ENCODE results near the gene MEG3.

MEG3 gene

GRCh38 chr14:100810435-100810834 lies 15.5 kb upstream of the MEG3 start:
- Histone ChIP-seq H3K27me3 (replicated peaks; ENCODE audit: control insufficient read depth, insufficient read depth, low read length) (no peaks in the 10 kb centered on the region), H3K36me3 (ENCODE audit: control insufficient read depth, insufficient read depth, low read length) (no peaks in the 10 kb centered on the region), H3K4me3 (replicated peaks; ENCODE audit: low read depth, low read length) (no peak overlapping the region)
- TF ChIP-seq CTCF (IDR thresholded peaks at IDR 0.05; ENCODE audit: insufficient read depth, low read length, poor library complexity, severe bottlenecking): no peak
- no peak for DNase-seq (ENCODE audit: extremely low read depth, insufficient read length)

GRCh38 chr14:100810861-100811461 lies 15.0 kb upstream of the MEG3 start:
- no peak for TF ChIP-seq CTCF (IDR thresholded peaks at IDR 0.05; ENCODE audit: insufficient read depth, low read length, poor library complexity, severe bottlenecking)
- Histone ChIP-seq H3K4me3 (replicated peaks; ENCODE audit: low read depth, low read length) (no peak overlapping the region), H3K27me3 (replicated peaks; ENCODE audit: control insufficient read depth, insufficient read depth, low read length) (no peaks in the 10 kb centered on the region), H3K36me3 (ENCODE audit: control insufficient read depth, insufficient read depth, low read length) (no peaks in the 10 kb centered on the region)
- no peak for DNase-seq (ENCODE audit: extremely low read depth, insufficient read length)

GRCh38 chr14:100813291-100813690 lies 12.6 kb upstream of the MEG3 start:
- no peak for TF ChIP-seq CTCF (IDR thresholded peaks at IDR 0.05; ENCODE audit: insufficient read depth, low read length, poor library complexity, severe bottlenecking)
- no peak overlapping the region for H3K4me3 ChIP-seq (replicated peaks; ENCODE audit: low read depth, low read length)
- H3K27me3 ChIP-seq (replicated peaks; ENCODE audit: control insufficient read depth, insufficient read depth, low read length): no peaks in the 10 kb centered on the region
- DNase-seq (ENCODE audit: extremely low read depth, insufficient read length): no peak
- no peaks in the 10 kb centered on the region for H3K36me3 ChIP-seq (ENCODE audit: control insufficient read depth, insufficient read depth, low read length)

GRCh38 chr14:100815478-100816285 lies 10.2 kb upstream of the MEG3 start:
- H3K36me3 ChIP-seq (ENCODE audit: control insufficient read depth, insufficient read depth, low read length): no peaks in the 10 kb centered on the region
- H3K4me3 ChIP-seq (replicated peaks; ENCODE audit: low read depth, low read length): no peak overlapping the region
- TF ChIP-seq CTCF (IDR thresholded peaks at IDR 0.05; ENCODE audit: insufficient read depth, low read length, poor library complexity, severe bottlenecking): no peak
- no peaks in the 10 kb centered on the region for H3K27me3 ChIP-seq (replicated peaks; ENCODE audit: control insufficient read depth, insufficient read depth, low read length)
- DNase-seq (ENCODE audit: extremely low read depth, insufficient read length): no peak

- no peak for DNase-seq (ENCODE audit: extremely low read depth, insufficient read length)
- Histone ChIP-seq H3K27me3 (replicated peaks; ENCODE audit: control insufficient read depth, insufficient read depth, low read length) (no peaks in the 10 kb centered on the region), H3K36me3 (ENCODE audit: control insufficient read depth, insufficient read depth, low read length) (no peaks in the 10 kb centered on the region), H3K4me3 (replicated peaks; ENCODE audit: low read depth, low read length) (no peak overlapping the region)
- TF ChIP-seq CTCF (IDR thresholded peaks at IDR 0.05; ENCODE audit: insufficient read depth, low read length, poor library complexity, severe bottlenecking): no peak
These were observed 9.5 kb upstream of the MEG3 start for GRCh38 chr14:100816286-100816949.

Data from GM06990 (cell line).